Left ventricle myocardium inferior (tissue), 1 donor: ENCODE data around the gene TMEM270. TPM values are rescaled to one million over a fixed set of nuclear protein-coding genes. Genes with fewer than 3 reads are reported as not detected.
"Not testable (repeated sequence)": the region's sequence is repeated elsewhere in the genome, so short reads cannot be mapped to it uniquely, and the experiment has no call there.

Experiments used
- DNase-seq: peaks from one replicate; pipeline ENCODE4 v3.0.0-alpha.2; 2020
- H3K27ac ChIP-seq: fragments of 200-600 bp; replicated peaks from 2 replicates; pipeline ENCODE4 v1.8.0; 2021
- H3K27me3 ChIP-seq: fragments of 200-600 bp; 2 replicates; pipeline ENCODE4 v1.8.0; 2021; ENCODE audit warnings: low read depth
- H3K36me3 ChIP-seq: fragments of 200-600 bp; 2 replicates; pipeline ENCODE4 v1.8.0; 2021
- H3K4me1 ChIP-seq: fragments of 200-600 bp; 2 replicates; pipeline ENCODE4 v1.8.0; 2021
- H3K4me3 ChIP-seq: fragments of 200-600 bp; 2 replicates; pipeline ENCODE4 v1.8.0; 2021; ENCODE audit warnings: mild to moderate bottlenecking, moderate library complexity
- H3K9me3 ChIP-seq: fragments of 200-600 bp; replicated peaks from 2 replicates; pipeline ENCODE4 v1.8.0; 2021
- CTCF ChIP-seq: fragments of 200-600 bp; IDR thresholded peaks from 2 replicates; pipeline ENCODE4 v1.8.0; 2021; ENCODE audit warnings: antibody characterized with exemption, mild to moderate bottlenecking, borderline replicate concordance
- intact Hi-C: fragments of 100-400 bp; cut with micrococcal nuclease; formaldehyde crosslinking; loops from one replicate; pipeline ENCODE4 v1.11.0; 2022
- total RNA-seq: library from RNA; stranded (reverse); fragmentation: NEBNext Ultra II Directional; extraction: Animal tissue kit (Norgen Biotek cat#: 25700); gene quantifications from one replicate; pipeline ENCODE4 v1.2.1, GENCODE V29; 2021
- donor health status: DM: no; HTN: yes; CAD: no; lungs with severe emphysema.

The TMEM270 gene
- total RNA-seq, 1 donor from 2014 or later = not detected

GRCh38 chr7:73820013-73820412 lies 40.9 kb upstream of the TMEM270 start:
- no peak for TF ChIP-seq CTCF
- Histone ChIP-seq H3K9me3 (no peaks in the 10 kb centered on the region), H3K27ac (no peak overlapping the region), H3K36me3 (no peaks in the 10 kb centered on the region), H3K4me1 (no peaks in the 10 kb centered on the region), H3K4me3 (no peak overlapping the region), H3K27me3 (peaks cover 48% of the 10 kb centered on the region)
- intact Hi-C loops = no loop called here
- DNase-seq = no peak

GRCh38 chr7:73821597-73822285 lies 39.2 kb upstream of the TMEM270 start:
- intact Hi-C loops, H3K27ac ChIP-seq, H3K4me1 ChIP-seq, H3K9me3 ChIP-seq, H3K4me3 ChIP-seq, H3K36me3 ChIP-seq, DNase-seq: not testable (repeated sequence)
- peaks cover 44% of the 10 kb centered on the region for H3K27me3 ChIP-seq

- intact Hi-C loops = no loop called here
- no peak for DNase-seq
Observed at GRCh38 chr7:73822319-73823173, 38.4 kb upstream of the TMEM270 start.

GRCh38 chr7:73823257-73823656 lies 37.7 kb upstream of the TMEM270 start:
- no peak overlapping the region for H3K27ac ChIP-seq
- intact Hi-C loops = no loop called here
- H3K9me3 ChIP-seq = no peaks in the 10 kb centered on the region
- no peak for DNase-seq
- H3K4me1 ChIP-seq = peaks cover 10% of the 10 kb centered on the region
- H3K4me3 ChIP-seq = no peak overlapping the region
- H3K36me3 ChIP-seq = no peaks in the 10 kb centered on the region
- TF ChIP-seq CTCF = no peak
- H3K27me3 ChIP-seq = peaks cover 38% of the 10 kb centered on the region

More at GRCh38 chr7:73822319-73823173, 38.4 kb upstream of the TMEM270 start:
- no peak for TF ChIP-seq CTCF
- H3K9me3 ChIP-seq = no peaks in the 10 kb centered on the region
- H3K27me3 ChIP-seq = peaks cover 38% of the 10 kb centered on the region
- H3K36me3 ChIP-seq = no peaks in the 10 kb centered on the region
- no peak overlapping the region for H3K27ac ChIP-seq
- H3K4me3 ChIP-seq = no peak overlapping the region
- H3K4me1 ChIP-seq = peaks cover 3% of the 10 kb centered on the region

GRCh38 chr7:73823873-73824592 lies 36.9 kb upstream of the TMEM270 start:
- DNase-seq = no peak
- Histone ChIP-seq H3K4me1 (peaks cover 13% of the 10 kb centered on the region), H3K9me3 (no peaks in the 10 kb centered on the region), H3K4me3 (no peak overlapping the region), H3K27ac (no peak overlapping the region), H3K36me3 (no peaks in the 10 kb centered on the region), H3K27me3 (peaks cover 42% of the 10 kb centered on the region)
- intact Hi-C loops = no loop called here
- TF ChIP-seq CTCF = no peak
